Activated effector memory CD4-positive, alpha-beta T cell treated with Interleukin-2 at 50 U/mL for 16 hours (primary cell): ENCODE results near the gene PTH2.
A peak's percentile ranks its signal among the peaks of the same experiment; 100 is the strongest.
"Not testable (repeated sequence)": the region's sequence is repeated elsewhere in the genome, so short reads cannot be mapped to it uniquely, and the experiment has no call there.

Source experiments
- DNase-seq: peaks from one replicate; pipeline ENCODE4 v3.0.0-alpha.2; 2020

Gene PTH2, protein sequence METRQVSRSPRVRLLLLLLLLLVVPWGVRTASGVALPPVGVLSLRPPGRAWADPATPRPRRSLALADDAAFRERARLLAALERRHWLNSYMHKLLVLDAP

DNA sequence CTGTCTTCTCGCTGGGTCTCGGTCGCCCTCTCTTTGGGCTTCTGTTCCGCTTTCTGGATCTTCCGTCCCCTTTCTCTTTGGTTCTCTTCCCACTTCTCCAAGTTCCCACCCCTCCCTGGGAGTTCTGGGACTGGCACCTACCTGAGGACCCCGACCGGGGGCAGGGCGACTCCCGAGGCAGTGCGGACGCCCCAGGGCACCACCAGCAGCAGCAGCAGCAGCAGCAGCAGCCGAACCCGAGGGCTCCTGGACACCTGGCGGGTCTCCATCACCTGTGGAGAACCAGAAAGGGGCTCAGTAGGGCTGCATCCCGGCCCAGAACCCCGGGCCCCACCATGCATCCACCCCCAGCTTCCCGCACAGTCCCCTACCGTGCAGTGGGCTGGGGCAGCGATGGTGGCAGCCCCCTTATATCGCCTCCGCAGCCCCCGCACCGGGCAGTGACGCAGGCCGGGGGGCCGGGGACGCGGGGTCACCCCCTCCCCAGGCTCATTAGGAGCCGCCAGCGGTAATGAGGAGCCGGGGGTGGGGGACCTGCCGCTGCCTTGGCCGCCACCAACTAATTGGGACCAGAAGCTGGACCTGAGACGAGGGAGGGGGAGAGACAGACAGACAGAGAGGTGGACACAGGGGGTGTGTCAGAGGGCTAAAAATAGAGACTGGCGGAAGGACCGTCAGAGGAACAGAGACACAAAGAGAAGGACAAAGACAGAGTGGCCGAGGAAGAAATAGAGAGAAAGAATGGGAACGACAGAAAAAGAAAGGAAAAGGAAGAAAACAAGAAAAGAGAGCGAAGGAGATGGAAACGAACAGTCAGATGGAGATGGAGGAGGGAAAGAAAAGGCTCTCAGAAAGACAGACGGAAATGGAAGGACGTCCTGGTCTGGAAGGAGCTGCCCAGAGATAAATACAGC is at the start of gene PTH2:
PTH2 (minus strand) TSS at position 371 of the 914 bp plus-strand sequence; CDS start at position 269, 102 bp downstream.
- DNase-seq = no peak

GRCh38 chr19:49472936-49473335 is 49.7 kb upstream of the PTH2 start:
- DNase-seq = no peak

GRCh38 chr19:49470615-49470978 is 47.4 kb upstream of the PTH2 start:
- DNase-seq = no peak

DNA sequence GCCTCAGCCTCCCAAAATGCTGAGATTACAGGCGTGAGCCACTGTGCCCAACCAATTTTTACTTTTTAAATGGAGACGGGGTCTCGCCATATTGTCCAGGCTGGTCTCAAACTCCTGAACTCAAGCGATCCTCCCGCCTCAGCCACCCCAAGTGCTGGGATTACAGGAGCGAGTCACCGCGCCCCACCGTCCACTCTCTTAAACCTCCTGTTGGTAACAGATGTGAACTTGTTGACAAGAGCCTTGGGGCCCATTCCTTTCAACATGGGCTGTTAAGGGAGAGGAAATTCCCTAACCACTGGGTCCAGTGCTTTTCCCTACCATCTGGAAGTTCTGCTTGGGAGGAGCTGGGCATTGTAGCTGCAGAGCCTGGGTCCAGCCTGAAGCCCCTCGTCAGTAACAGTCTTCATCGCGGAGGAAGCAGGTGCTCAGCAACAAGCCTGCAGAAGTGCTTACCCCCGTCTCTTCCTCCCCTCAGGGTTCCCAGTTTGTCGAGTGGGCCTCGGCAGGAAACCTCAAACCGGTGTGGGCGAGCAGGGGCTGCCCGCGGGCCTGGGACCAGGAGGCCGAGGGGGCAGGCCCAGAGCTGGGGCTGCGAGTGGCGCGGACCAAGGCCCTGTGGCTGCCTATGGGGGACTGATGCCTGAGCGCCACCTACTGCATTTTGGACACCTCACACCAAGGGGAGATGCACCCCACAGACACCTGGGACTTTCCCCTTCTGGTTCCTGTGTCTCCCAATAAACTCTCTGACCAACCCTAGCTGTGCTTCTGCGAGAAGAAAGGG is 46.8 kb upstream of the PTH2 start:
- DNase-seq = peak; percentile 67

DNA sequence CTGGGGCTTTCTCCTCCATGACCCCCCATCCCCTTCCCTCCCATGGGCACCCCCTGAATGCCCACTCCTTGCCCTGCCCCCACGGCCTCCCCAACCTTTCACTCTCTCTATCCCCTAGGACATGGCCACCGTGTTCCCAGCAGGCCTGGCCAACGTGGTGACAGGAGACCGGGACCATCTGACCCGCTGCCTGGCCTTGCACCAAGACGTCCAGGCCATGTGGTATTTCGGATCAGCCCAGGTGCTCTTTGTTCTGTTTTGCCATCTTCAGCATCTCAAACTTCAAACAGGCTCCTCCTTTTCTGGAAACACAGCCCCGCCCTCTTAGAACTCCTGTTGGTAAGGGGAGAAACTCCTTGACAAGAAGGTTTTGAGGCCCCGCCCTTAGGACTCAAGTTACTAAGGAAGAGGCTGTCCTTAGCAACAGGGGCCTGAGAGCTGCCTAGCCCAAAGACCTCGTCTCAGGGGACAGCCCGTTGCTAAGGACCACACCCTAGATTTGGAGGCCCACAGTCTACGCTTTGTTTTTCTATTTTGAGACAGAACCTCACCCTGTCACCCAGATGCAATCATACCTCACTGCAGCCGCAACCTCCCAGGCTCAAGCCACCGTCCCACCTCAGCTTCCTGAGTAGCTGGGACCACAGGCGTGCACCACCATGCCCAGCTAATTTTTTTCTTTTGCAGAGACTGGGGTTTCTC is 45.7 kb upstream of the PTH2 start:
- DNase-seq = peak; percentile 84

DNA sequence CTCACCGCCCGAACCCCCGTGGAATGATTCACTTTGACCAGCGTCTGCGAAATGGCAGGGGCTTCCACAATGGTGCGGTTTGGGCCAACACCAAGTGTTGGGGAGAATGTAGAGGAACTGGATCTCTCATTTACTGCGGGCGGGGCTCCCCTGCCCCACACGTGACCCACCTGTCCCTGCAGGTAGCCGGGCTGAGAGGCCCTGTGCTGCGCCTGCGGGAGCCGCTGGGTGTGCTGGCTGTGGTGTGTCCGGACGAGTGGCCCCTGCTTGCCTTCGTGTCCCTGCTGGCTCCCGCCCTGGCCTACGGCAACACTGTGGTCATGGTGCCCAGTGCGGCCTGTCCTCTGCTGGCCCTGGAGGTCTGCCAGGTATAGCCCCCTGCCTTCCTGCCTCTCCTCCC is 45.0 kb upstream of the PTH2 start:
- DNase-seq = no peak

DNA sequence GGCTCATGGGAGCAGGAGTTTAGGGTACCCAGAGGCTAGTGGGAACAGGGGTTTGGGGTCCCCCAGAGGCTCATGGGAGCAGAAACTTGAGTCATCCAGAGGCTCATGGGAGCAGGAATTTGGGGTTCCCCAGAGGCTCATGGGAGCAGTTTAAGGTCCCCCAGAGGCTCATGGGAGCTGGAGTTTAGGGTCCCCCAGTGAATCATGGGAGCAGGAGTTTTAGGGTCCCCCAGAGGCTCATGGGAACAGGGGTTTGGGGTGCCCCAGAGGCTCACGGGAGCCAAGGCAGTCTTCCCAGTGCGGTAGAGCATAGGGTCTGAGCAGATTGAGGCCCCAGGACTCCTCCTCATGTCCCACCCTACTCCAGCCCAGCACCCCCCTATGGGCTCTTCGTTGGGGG is 42.1 kb upstream of the PTH2 start:
- DNase-seq = no peak

- DNase-seq = no peak
Observed at GRCh38 chr19:49463960-49464740, 40.9 kb upstream of the PTH2 start.

GRCh38 chr19:49462492-49462891 is 39.3 kb upstream of the PTH2 start:
- no peak for DNase-seq

- DNase-seq = no peak
Observed at GRCh38 chr19:49461656-49462055, 38.4 kb upstream of the PTH2 start.

DNA sequence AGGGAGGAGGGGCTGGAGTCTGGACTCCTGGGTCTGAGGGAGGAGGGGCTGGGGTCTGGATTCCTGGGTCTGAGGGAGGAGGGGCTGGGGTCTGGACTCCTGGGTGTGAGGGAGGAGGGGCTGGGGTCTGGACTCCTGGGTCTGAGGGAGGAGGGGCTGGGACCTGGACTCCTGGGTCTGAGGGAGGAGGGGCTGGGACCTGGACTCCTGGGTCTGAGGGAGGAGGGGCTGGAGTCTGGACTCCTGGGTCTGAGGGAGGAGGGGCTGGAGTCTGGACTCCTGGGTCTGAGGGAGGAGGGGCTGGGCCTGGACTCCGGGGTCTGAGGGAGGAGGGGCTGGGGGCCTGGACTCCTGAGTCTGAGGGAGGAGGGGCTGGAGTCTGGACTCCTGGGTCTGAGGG is 37.9 kb upstream of the PTH2 start:
- not testable (repeated sequence) for DNase-seq

- no peak for DNase-seq
Observed at GRCh38 chr19:49459388-49459787, 36.1 kb upstream of the PTH2 start.

DNA sequence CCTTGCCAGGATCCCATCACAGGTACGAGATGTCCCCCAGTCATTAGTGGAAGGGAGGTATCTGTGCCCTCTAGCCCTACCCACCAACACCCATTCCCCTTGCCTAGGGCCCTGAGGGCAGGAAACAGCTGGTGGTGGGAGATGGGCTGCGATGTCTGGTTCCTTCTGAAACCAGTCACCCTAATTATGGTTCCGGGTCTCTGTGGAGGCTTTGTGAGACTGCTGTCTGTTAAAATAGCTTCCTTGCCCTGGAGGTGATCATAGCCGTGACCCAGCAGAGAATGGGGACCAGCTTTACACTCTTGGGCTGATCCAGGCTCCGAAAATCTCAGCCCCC is 35.3 kb upstream of the PTH2 start:
- no peak for DNase-seq

DNA sequence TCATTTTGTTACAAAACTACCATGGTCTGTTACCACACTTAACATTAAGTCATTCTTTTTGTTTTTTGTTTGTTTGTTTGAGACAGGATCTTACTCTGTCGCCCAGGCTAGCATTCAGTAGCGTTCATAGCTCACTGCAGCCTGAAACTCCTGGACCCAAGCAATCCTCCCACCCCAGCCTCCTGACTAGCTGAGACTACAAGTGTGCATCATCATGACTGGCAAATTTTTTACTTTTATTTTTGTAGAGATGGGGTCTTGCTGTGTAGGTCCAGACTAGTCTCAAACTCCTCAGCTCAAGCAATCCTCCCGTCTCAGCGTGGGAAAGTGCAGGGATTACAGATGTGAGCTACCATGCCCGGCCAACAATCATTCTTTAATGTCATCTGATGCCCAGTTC is 33.1 kb upstream of the PTH2 start:
- no peak for DNase-seq

GRCh38 chr19:49455773-49456172 is 32.5 kb upstream of the PTH2 start:
- DNase-seq = no peak

GRCh38 chr19:49453757-49454240 is 30.6 kb upstream of the PTH2 start:
- no peak for DNase-seq

DNA sequence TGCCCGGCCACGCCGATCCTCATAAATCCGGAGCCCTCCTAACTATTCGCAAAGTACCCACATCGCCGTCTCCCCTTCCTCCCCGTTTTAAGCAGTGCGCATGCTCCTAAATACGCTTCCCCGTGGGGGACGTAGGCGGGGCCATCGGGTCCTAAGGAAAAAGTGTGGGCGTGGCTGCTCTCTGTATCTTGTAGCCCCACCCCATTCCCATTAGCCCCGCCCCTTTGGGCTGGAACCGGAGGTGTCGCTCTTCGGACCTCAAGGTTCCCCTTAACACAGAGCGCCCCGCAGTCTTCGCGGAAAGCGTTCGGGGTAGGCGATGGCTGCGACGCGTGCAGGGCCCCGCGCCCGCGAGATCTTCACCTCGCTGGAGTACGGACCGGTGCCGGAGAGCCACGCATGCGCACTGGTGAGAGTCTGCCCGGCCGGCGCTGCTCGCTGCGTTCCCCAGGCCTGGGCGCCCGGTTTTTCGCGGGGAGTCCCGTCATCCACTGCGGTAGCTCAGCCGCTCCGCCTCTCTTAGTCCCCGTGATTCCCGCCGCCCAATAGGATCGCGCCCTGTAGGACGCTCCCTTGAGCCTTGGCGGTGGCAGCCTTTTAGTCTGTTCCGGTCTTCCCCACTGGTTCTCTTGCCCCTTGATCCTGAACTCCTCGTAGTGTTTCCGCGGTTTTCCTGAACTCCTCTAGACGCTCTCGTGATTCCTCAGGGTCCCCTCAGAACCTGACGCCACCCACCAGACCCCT is 29.9 kb upstream of the PTH2 start, which contains the start of gene ALDH16A1:
ALDH16A1 (plus strand) TSS at position 213 of the 744 bp plus-strand sequence; CDS start at position 320, 107 bp downstream.
- DNase-seq = peak; percentile 96

DNA sequence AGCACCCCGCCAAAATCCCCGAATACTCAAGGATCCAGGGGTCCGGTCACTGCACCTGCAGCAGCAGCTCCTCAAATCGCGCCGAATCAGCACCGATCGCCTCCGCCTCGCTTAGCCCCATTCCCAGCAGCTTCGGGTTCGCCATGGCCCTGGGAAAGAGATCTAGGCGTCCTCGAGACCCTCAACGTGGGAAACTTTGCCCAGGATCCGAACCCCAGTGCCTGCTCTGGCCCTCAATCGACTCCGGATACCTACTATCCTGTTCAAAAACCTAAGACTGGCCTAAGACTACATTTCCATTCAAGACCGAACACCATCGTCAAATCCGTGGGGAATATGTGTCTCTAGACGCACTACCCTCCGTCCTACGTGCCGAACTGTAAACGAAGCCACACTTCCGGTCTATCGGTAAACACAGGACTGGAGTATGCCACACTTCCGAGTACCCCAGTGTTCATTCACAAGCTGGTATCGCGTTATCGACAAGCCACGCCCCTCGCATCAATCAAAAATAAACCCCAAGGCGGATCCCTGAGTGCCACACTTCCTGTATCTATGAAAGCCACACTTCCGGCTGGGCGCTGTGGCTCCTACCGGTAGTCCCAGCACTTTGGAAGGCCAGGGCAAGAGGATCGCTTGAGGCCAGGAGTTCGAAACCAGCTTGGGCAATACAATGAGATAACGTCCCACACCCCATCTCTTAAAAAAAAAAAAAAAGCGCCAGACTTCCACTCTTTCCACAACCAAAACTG is 28.4 kb upstream of the PTH2 start, which contains the start of gene PIH1D1:
PIH1D1 (minus strand) TSS at position 385 of the 752 bp plus-strand sequence; CDS start at position 145, 240 bp downstream.
- peak; percentile 88 for DNase-seq

GRCh38 chr19:49450405-49450804 is 27.2 kb upstream of the PTH2 start:
- DNase-seq = no peak

DNA sequence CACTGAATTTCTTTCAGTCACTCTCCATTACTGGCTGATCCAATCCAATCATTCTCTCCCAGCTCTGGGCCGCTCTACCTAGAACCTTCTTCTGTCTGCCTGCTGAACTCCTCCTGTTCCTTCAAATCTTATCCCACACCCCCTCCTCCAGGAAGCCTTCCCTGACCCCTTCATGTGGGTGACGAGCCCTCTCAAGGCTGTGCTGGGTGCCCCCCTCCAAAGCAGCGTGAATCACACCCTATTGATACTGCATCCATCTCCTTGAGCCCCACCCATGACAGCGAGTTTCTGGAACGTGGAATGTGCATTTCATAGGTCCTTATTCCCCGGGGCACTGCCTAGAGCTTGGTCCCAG is 25.2 kb upstream of the PTH2 start:
- DNase-seq = no peak
